ENCODE results near the gene ECI2.

The ECI2 gene

GRCh38 chr6:4135665-4136353 lies 434 bp upstream of the ECI2 start:
- Histone ChIP-seq H4K8ac (ENCODE audit: low read depth, low read length) (no peak overlapping the region), H2AFZ (ENCODE audit: low read length) (peak overlapping the region; percentile 94), H4K91ac (ENCODE audit: low read depth, low read length, poor library complexity) (no peak overlapping the region), H2BK12ac (ENCODE audit: low read length) (no peak overlapping the region), H3K27me3 (ENCODE audit: control insufficient read depth in 3 of 3, insufficient read depth in 3 of 3, low read depth in 1 of 3, low read length in 3 of 3) (peaks cover 0 to 39% (median 4%) of the 10 kb centered on the region in 3 experiments), H2BK120ac (ENCODE audit: low read depth, low read length) (no peak overlapping the region), H2BK15ac (ENCODE audit: low read length) (no peak overlapping the region), H2BK5ac (ENCODE audit: low read length) (peak overlapping the region; percentile 45), H3K4me2 (ENCODE audit: insufficient read depth, low read length, poor library complexity, severe bottlenecking) (peak overlapping the region; percentile 52), H2AK5ac (ENCODE audit: low read depth, low read length) (no peak overlapping the region), H3K18ac (ENCODE audit: low read length) (peak overlapping the region; percentile 90), H3K4me1 (ENCODE audit: control insufficient read depth in 2 of 2, insufficient read depth in 1 of 2, low read depth in 1 of 2, low read length in 2 of 2) (peaks cover 6 to 11% of the 10 kb centered on the region in 2 donors), H3K9me3 (replicated peaks in 1 of 2; ENCODE audit: control insufficient read depth in 2 of 2, insufficient read depth in 1 of 2, low read depth in 1 of 2, low read length in 2 of 2) (peaks cover 0 to 7% of the 10 kb centered on the region in 2 donors), H3K4me3 (ENCODE audit: low read length in 2 of 2) (peak overlapping the region; percentile 52 to 92), H3K14ac (ENCODE audit: low read length) (no peak overlapping the region), H3K79me1 (ENCODE audit: low read depth, low read length) (no peaks in the 10 kb centered on the region), H3K9ac (ENCODE audit: low read depth, low read length, poor library complexity) (peak overlapping the region; percentile 91), H3K27ac (replicated peaks; ENCODE audit: low read length) (peak overlapping the region; percentile 60), H3K4ac (ENCODE audit: low read length) (no peak overlapping the region), H3K36me3 (replicated peaks in 1 of 2; ENCODE audit: control insufficient read depth in 2 of 2, insufficient read depth in 2 of 2, low read length in 2 of 2) (peaks cover 0 to 13% of the 10 kb centered on the region in 2 donors), H3K23ac (ENCODE audit: low read depth, low read length, poor library complexity) (peak overlapping the region; percentile 89)
- WGBS, 2 donors (ENCODE audit: extremely low coverage in 2 of 2, insufficient read length in 2 of 2, insufficient replicate concordance in 1 of 2), result no CpG with 5 or more reads among the region's 64 CpGs
- peak; percentile 93 for DNase-seq (ENCODE audit: low spot score)

DNA sequence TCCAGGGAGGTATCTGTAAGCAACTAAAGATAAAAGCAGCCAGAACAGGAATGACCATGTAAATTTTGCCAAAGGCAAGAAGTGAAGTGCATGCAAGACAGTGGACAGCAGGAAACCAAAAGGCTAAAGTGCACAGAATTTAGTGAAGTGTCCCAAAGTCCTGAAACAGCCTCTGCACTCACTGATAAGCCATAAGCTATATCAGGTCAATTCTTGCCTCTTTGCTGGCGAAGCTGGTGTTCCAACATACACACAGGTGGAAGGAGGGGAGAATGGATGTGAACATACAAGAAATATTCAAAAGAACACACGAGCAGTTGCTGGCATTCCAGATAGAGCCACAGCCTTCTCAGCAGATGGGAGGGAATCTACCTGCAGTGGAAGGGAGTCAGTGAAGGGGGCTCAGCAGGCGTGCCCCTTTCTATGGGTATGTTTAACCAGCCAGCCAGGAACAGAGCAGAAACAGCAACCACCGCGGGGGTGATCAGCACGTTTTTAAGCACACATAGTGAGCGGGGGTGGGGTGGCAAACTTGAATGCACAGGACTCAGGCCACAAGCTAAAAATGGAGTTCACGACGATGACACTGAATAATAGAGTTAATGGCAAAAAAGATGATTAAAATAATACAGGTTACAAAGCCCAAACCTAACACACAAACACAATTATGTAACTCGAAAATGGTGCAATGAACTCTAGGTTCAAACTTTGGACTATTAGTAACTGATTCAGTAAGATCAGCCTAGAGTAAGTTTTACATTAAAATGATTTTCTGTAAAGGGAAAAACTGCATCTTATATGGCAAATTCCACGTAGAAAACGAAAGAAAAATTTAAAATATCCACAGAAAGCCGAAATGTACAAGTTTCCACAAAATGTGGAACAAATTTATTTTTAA lies 1.2 kb downstream of the ECI2 start:
- Histone ChIP-seq H3K4me2 (ENCODE audit: insufficient read depth, low read length, poor library complexity, severe bottlenecking) (peak overlapping the region; percentile 13), H2AFZ (ENCODE audit: low read length) (peak overlapping the region; percentile 85), H3K79me1 (ENCODE audit: low read depth, low read length) (no peaks in the 10 kb centered on the region), H3K4me3 (ENCODE audit: low read length in 2 of 2) (peak overlapping the region in 1 of 2 donors; percentile 80), H2AK5ac (ENCODE audit: low read depth, low read length) (no peak overlapping the region), H3K9ac (ENCODE audit: low read depth, low read length, poor library complexity) (no peak overlapping the region), H2BK5ac (ENCODE audit: low read length) (no peak overlapping the region), H3K9me3 (replicated peaks in 1 of 2; ENCODE audit: control insufficient read depth in 2 of 2, insufficient read depth in 1 of 2, low read depth in 1 of 2, low read length in 2 of 2) (peaks cover 0 to 7% of the 10 kb centered on the region in 2 donors), H3K23ac (ENCODE audit: low read depth, low read length, poor library complexity) (no peak overlapping the region), H4K91ac (ENCODE audit: low read depth, low read length, poor library complexity) (no peak overlapping the region), H3K27me3 (ENCODE audit: control insufficient read depth in 3 of 3, insufficient read depth in 3 of 3, low read depth in 1 of 3, low read length in 3 of 3) (peaks cover 0 to 27% (median 4%) of the 10 kb centered on the region in 3 experiments), H2BK120ac (ENCODE audit: low read depth, low read length) (no peak overlapping the region), H3K4ac (ENCODE audit: low read length) (no peak overlapping the region), H2BK15ac (ENCODE audit: low read length) (no peak overlapping the region), H3K27ac (replicated peaks; ENCODE audit: low read length) (no peak overlapping the region), H3K4me1 (ENCODE audit: control insufficient read depth in 2 of 2, insufficient read depth in 1 of 2, low read depth in 1 of 2, low read length in 2 of 2) (peaks cover 6 to 11% of the 10 kb centered on the region in 2 donors), H2BK12ac (ENCODE audit: low read length) (no peak overlapping the region), H3K14ac (ENCODE audit: low read length) (no peak overlapping the region), H3K18ac (ENCODE audit: low read length) (no peak overlapping the region), H4K8ac (ENCODE audit: low read depth, low read length) (no peak overlapping the region), H3K36me3 (replicated peaks in 1 of 2; ENCODE audit: control insufficient read depth in 2 of 2, insufficient read depth in 2 of 2, low read length in 2 of 2) (peaks cover 0 to 29% of the 10 kb centered on the region in 2 donors)
- WGBS, 2 donors (ENCODE audit: extremely low coverage in 2 of 2, insufficient read length in 2 of 2, insufficient replicate concordance in 1 of 2), result no CpG with 5 or more reads among the region's 13 CpGs
- DNase-seq (ENCODE audit: low spot score), result no peak

DNA sequence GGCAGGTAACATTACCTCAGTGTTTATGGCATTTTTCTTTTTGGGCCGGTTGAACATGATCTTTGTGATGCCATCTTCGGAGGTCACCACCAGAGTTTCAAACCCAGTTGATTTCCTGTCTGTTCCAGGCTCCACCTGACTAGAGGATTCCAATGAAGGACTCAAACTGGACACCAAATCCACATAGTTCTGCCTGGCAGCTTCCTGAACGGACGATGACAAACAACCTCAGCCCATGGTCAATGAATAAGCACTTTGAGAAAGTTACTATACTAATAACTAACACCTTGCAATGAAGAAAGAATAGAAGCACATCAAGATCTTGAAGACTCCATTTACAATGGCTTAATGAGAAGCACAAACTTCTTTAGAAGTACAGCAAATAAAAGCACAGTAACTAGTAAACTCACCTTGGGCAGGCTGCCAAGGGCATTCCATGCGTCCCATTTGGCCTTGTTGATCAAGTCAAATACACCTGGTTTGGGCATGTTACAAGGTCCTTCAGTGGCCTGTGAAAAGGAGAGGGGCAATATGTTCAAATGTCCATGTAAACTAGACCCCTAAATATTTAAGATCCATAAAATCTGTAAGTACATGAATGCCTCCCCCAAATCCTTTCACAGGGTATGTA lies 4.9 kb downstream of the ECI2 start:
- Histone ChIP-seq H2AFZ (ENCODE audit: low read length) (no peak overlapping the region), H3K14ac (ENCODE audit: low read length) (no peak overlapping the region), H3K9ac (ENCODE audit: low read depth, low read length, poor library complexity) (no peak overlapping the region), H3K18ac (ENCODE audit: low read length) (no peak overlapping the region), H2AK5ac (ENCODE audit: low read depth, low read length) (no peak overlapping the region), H3K79me1 (ENCODE audit: low read depth, low read length) (no peaks in the 10 kb centered on the region), H3K4me3 (ENCODE audit: low read length in 2 of 2) (no peak overlapping the region), H3K4me2 (ENCODE audit: insufficient read depth, low read length, poor library complexity, severe bottlenecking) (no peak overlapping the region), H3K27me3 (ENCODE audit: control insufficient read depth in 3 of 3, insufficient read depth in 3 of 3, low read depth in 1 of 3, low read length in 3 of 3) (peaks cover 0 to 4% (median 0%) of the 10 kb centered on the region in 3 experiments), H3K23ac (ENCODE audit: low read depth, low read length, poor library complexity) (no peak overlapping the region), H4K8ac (ENCODE audit: low read depth, low read length) (no peak overlapping the region), H4K91ac (ENCODE audit: low read depth, low read length, poor library complexity) (no peak overlapping the region), H2BK5ac (ENCODE audit: low read length) (no peak overlapping the region), H2BK120ac (ENCODE audit: low read depth, low read length) (no peak overlapping the region), H2BK15ac (ENCODE audit: low read length) (no peak overlapping the region), H3K4me1 (ENCODE audit: control insufficient read depth in 2 of 2, insufficient read depth in 1 of 2, low read depth in 1 of 2, low read length in 2 of 2) (peaks cover 4 to 11% of the 10 kb centered on the region in 2 donors), H3K36me3 (replicated peaks in 1 of 2; ENCODE audit: control insufficient read depth in 2 of 2, insufficient read depth in 2 of 2, low read length in 2 of 2) (peaks cover 0 to 64% of the 10 kb centered on the region in 2 donors), H2BK12ac (ENCODE audit: low read length) (no peak overlapping the region), H3K27ac (replicated peaks; ENCODE audit: low read length) (no peak overlapping the region), H3K4ac (ENCODE audit: low read length) (no peak overlapping the region), H3K9me3 (replicated peaks in 1 of 2; ENCODE audit: control insufficient read depth in 2 of 2, insufficient read depth in 1 of 2, low read depth in 1 of 2, low read length in 2 of 2) (peaks cover 0 to 7% of the 10 kb centered on the region in 2 donors)
- no peak for DNase-seq (ENCODE audit: low spot score)
- WGBS, 2 donors (ENCODE audit: extremely low coverage in 2 of 2, insufficient read length in 2 of 2, insufficient replicate concordance in 1 of 2), result no CpG with 5 or more reads among the region's 5 CpGs

- Histone ChIP-seq H2AK5ac (ENCODE audit: low read depth, low read length) (no peak overlapping the region), H2BK12ac (ENCODE audit: low read length) (no peak overlapping the region), H3K4me3 (ENCODE audit: low read length in 2 of 2) (no peak overlapping the region), H2BK120ac (ENCODE audit: low read depth, low read length) (no peak overlapping the region), H2BK15ac (ENCODE audit: low read length) (no peak overlapping the region), H3K4ac (ENCODE audit: low read length) (no peak overlapping the region), H3K4me2 (ENCODE audit: insufficient read depth, low read length, poor library complexity, severe bottlenecking) (no peak overlapping the region), H3K36me3 (replicated peaks in 1 of 2; ENCODE audit: control insufficient read depth in 2 of 2, insufficient read depth in 2 of 2, low read length in 2 of 2) (peaks cover 0 to 74% of the 10 kb centered on the region in 2 donors), H4K91ac (ENCODE audit: low read depth, low read length, poor library complexity) (no peak overlapping the region), H3K4me1 (ENCODE audit: control insufficient read depth in 2 of 2, insufficient read depth in 1 of 2, low read depth in 1 of 2, low read length in 2 of 2) (peaks cover 4 to 10% of the 10 kb centered on the region in 2 donors), H3K79me1 (ENCODE audit: low read depth, low read length) (no peaks in the 10 kb centered on the region), H2BK5ac (ENCODE audit: low read length) (no peak overlapping the region), H3K9ac (ENCODE audit: low read depth, low read length, poor library complexity) (no peak overlapping the region), H3K27ac (replicated peaks; ENCODE audit: low read length) (no peak overlapping the region), H3K18ac (ENCODE audit: low read length) (no peak overlapping the region), H4K8ac (ENCODE audit: low read depth, low read length) (no peak overlapping the region), H3K27me3 (ENCODE audit: control insufficient read depth in 3 of 3, insufficient read depth in 3 of 3, low read depth in 1 of 3, low read length in 3 of 3) (peaks cover 0 to 4% (median 0%) of the 10 kb centered on the region in 3 experiments), H2AFZ (ENCODE audit: low read length) (no peak overlapping the region), H3K14ac (ENCODE audit: low read length) (no peak overlapping the region), H3K23ac (ENCODE audit: low read depth, low read length, poor library complexity) (no peak overlapping the region), H3K9me3 (replicated peaks in 1 of 2; ENCODE audit: control insufficient read depth in 2 of 2, insufficient read depth in 1 of 2, low read depth in 1 of 2, low read length in 2 of 2) (peaks cover 0 to 7% of the 10 kb centered on the region in 2 donors)
- no peak for DNase-seq (ENCODE audit: low spot score)
Measured at GRCh38 chr6:4129446-4129845, 5.9 kb downstream of the ECI2 start.
